HepG2 (cell line): ENCODE measurements around the gene TUBB2B. TPM values are rescaled to one million over a fixed set of nuclear protein-coding genes. Genes with fewer than 3 reads are reported as not detected.

Source experiments
- AGO2 ChIP-seq: fragments of 200-400 bp; formaldehyde crosslinking; optimal IDR thresholded peaks from 2 replicates; pipeline ENCODE3; 2017; ENCODE audit warnings: mild to moderate bottlenecking, low read depth, low read length, moderate library complexity
- DDIT3 ChIP-seq: sonication (generic); formaldehyde crosslinking; IDR thresholded peaks from 2 replicates; pipeline ENCODE4 v1.4.0; 2020; ENCODE audit warnings: mild to moderate bottlenecking, missing genetic modification reagents
- GLI4 ChIP-seq: sonication (generic); formaldehyde crosslinking; IDR thresholded peaks from 2 replicates; pipeline ENCODE4 v1.5.1; 2020; ENCODE audit warnings: missing genetic modification reagents, mild to moderate bottlenecking, moderate library complexity, borderline replicate concordance
- GPN1 ChIP-seq: sonication (generic); formaldehyde crosslinking; IDR thresholded peaks from 2 replicates; pipeline ENCODE4 v1.5.1; 2020; ENCODE audit warnings: missing genetic modification reagents, borderline replicate concordance
- KLF12 ChIP-seq: sonication (generic); formaldehyde crosslinking; IDR thresholded peaks from 2 replicates; pipeline ENCODE4 v1.4.0; 2020; ENCODE audit warnings: missing genetic modification reagents, borderline replicate concordance
- NAIF1 ChIP-seq: sonication (generic); formaldehyde crosslinking; IDR thresholded peaks from 2 replicates; pipeline ENCODE4 v1.5.0; 2020; ENCODE audit warnings: mild to moderate bottlenecking, missing genetic modification reagents, borderline replicate concordance
- NCOA1 ChIP-seq: sonication (generic); formaldehyde crosslinking; IDR thresholded peaks from 2 replicates; pipeline ENCODE4 v1.9.0; 2021; ENCODE audit warnings: missing genetic modification reagents
- NFYC ChIP-seq: IDR thresholded peaks from 2 replicates; pipeline ENCODE4 v1.6.1; 2016; ENCODE audit warnings: missing genetic modification reagents, missing compliant biosample characterization
- SALL2 ChIP-seq: sonication (generic); formaldehyde crosslinking; IDR thresholded peaks from 2 replicates; pipeline ENCODE4 v1.8.1; 2023; ENCODE audit warnings: mild to moderate bottlenecking, missing genetic modification reagents, inconsistent platforms
- TMF1 ChIP-seq: sonication (generic); formaldehyde crosslinking; IDR thresholded peaks from 2 replicates; pipeline ENCODE4 v1.8.1; 2022; ENCODE audit warnings: low read depth, missing genetic modification reagents
- ZBTB2 ChIP-seq: sonication (generic); formaldehyde crosslinking; IDR thresholded peaks from 2 replicates; pipeline ENCODE4 v1.8.0; 2022; ENCODE audit warnings: low read depth, missing genetic modification reagents
- ZBTB7A ChIP-seq: sonication (generic); formaldehyde crosslinking; IDR thresholded peaks from 2 replicates; pipeline ENCODE4 v1.8.0; 2022; ENCODE audit warnings: mild to moderate bottlenecking, missing genetic modification reagents
- ZNF232 ChIP-seq: sonication (generic); formaldehyde crosslinking; IDR thresholded peaks from 2 replicates; pipeline ENCODE4 v1.4.0; 2020; ENCODE audit warnings: missing genetic modification reagents, borderline replicate concordance
- ZNF318 ChIP-seq: sonication (generic); formaldehyde crosslinking; IDR thresholded peaks from 2 replicates; pipeline ENCODE4 v1.4.0; 2020; ENCODE audit warnings: mild to moderate bottlenecking, missing genetic modification reagents
- ZNF883 ChIP-seq: sonication (generic); formaldehyde crosslinking; IDR thresholded peaks from 2 replicates; pipeline ENCODE4 v1.5.1; 2020; ENCODE audit warnings: mild to moderate bottlenecking, missing genetic modification reagents; ENCODE audit errors: not compliant biosample characterization
- polyA plus RNA-seq, 8 experiments: library from polyadenylated mRNA; depleted of rRNA in 3 of 8; stranded (reverse) in 7 of 8; unstranded in 1 of 8; fragments of >200 nt; fragmentation: Illumina TruSeq in 4 of 8; extraction: Trizol in 4 of 8; gene quantifications; 2 replicates each; pipeline versions ENCODE4 v1.2.1 to v1.2.3, GENCODE V29; 2011 to 2016; ENCODE audit warnings: low read depth in 4 of 8, missing spikeins in 1 of 8, mixed read lengths in 1 of 8; ENCODE audit not compliant: insufficient read depth in 1 of 8
- total RNA-seq, 5 experiments: library from RNA; depleted of rRNA; stranded (reverse); fragments of >200 nt; fragmentation: Illumina TruSeq; extraction: Trizol; gene quantifications; 2 replicates each; pipeline ENCODE4 v1.2.3, GENCODE V29; 2016; ENCODE audit warnings: low read depth in 1 of 5

The TUBB2B gene
- total and polyA plus RNA-seq, 2 of the 13 experiments (the other 11 are each of a cell fraction or from before 2014, with no cell fraction given): 10.3 to 23.6 TPM

GRCh38 chr6:3258720-3259490 is 31.5 kb upstream of the TUBB2B start, which contains the start of gene PSMG4 (continued):
- peak; percentile 88 for TF ChIP-seq GLI4
- TF ChIP-seq TMF1 (CRISPR knock-in tag): peak; percentile 96
- TF ChIP-seq NFYC (CRISPR knock-in tag): peak; percentile 33; the same call in 1 of the 2 replicates
- no peak for TF ChIP-seq ZNF883 (CRISPR knock-in tag)
- 0 out of 2 replicates have a peak, but pooled peaks have one; percentile 10 for TF ChIP-seq ZNF318 (CRISPR knock-in tag)
- TF ChIP-seq NAIF1: peak; percentile 66; the same call in 1 of the 2 replicates
- TF ChIP-seq SALL2 (CRISPR knock-in tag): peak; percentile 93
- peak; percentile 70; the same call in 1 of the 2 replicates for TF ChIP-seq ZBTB2 (CRISPR knock-in tag)
- TF ChIP-seq DDIT3: no peak
- no peak for TF ChIP-seq NCOA1 (CRISPR knock-in tag)
- peak; percentile 13; the same call in 1 of the 2 replicates for TF ChIP-seq ZNF232 (CRISPR knock-in tag)
- peak; percentile 90 for TF ChIP-seq AGO2
- TF ChIP-seq ZBTB7A (CRISPR knock-in tag): peak; percentile 57; the same call in 1 of the 2 replicates
- peak; percentile 40; the same call in 1 of the 2 replicates for TF ChIP-seq GPN1 (CRISPR knock-in tag)
- TF ChIP-seq KLF12: peak; percentile 95
